Left ventricle myocardium inferior (tissue), 1 donor: ENCODE data around the gene HFM1. TPM values are rescaled to one million over a fixed set of nuclear protein-coding genes. Genes with fewer than 3 reads are reported as not detected.

Source experiments
- DNase-seq: peaks from one replicate; pipeline ENCODE4 v3.0.0-alpha.2; 2020
- H3K27ac ChIP-seq: fragments of 200-600 bp; replicated peaks from 2 replicates; pipeline ENCODE4 v1.8.0; 2021
- H3K27me3 ChIP-seq: fragments of 200-600 bp; 2 replicates; pipeline ENCODE4 v1.8.0; 2021; ENCODE audit warnings: low read depth
- H3K36me3 ChIP-seq: fragments of 200-600 bp; 2 replicates; pipeline ENCODE4 v1.8.0; 2021
- H3K4me1 ChIP-seq: fragments of 200-600 bp; 2 replicates; pipeline ENCODE4 v1.8.0; 2021
- H3K4me3 ChIP-seq: fragments of 200-600 bp; 2 replicates; pipeline ENCODE4 v1.8.0; 2021; ENCODE audit warnings: mild to moderate bottlenecking, moderate library complexity
- H3K9me3 ChIP-seq: fragments of 200-600 bp; replicated peaks from 2 replicates; pipeline ENCODE4 v1.8.0; 2021
- intact Hi-C: fragments of 100-400 bp; cut with micrococcal nuclease; formaldehyde crosslinking; loops from one replicate; pipeline ENCODE4 v1.11.0; 2022
- total RNA-seq: library from RNA; stranded (reverse); fragmentation: NEBNext Ultra II Directional; extraction: Animal tissue kit (Norgen Biotek cat#: 25700); gene quantifications from one replicate; pipeline ENCODE4 v1.2.1, GENCODE V29; 2021
- TF ChIP-seq, protein P1 (sequence below): fragments of 200-600 bp; IDR thresholded peaks from 2 replicates; pipeline ENCODE4 v1.8.0; 2021; ENCODE audit warnings: antibody characterized with exemption, mild to moderate bottlenecking, borderline replicate concordance
- donor health status: DM: no; HTN: yes; CAD: no; lungs with severe emphysema.

The HFM1 gene
- total RNA-seq, 1 donor from 2014 or later = 1.7 TPM

DNA sequence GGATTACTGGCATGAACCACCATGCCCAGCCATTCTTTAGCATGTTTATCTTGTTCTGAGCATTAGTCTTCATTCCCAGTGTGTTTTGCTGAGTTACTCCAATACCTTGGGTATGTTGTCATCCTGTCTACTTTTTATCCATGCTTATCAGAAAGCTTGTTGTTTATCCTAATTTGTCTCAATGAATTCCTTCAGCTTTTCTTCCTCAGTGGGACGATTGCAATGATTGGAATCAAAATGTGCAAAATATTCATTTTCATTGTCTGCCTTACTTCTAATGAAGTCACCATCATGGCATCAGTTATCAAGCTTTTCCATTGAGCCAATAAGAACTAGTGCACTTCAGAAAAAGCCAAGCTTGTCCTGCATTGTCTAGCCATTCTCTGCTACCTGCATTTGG lies 170.5 kb downstream of the HFM1 start:
- Histone ChIP-seq H3K4me1 (no peaks in the 10 kb centered on the region), H3K4me3 (no peak overlapping the region)
- intact Hi-C loops = no loop called here

DNA sequence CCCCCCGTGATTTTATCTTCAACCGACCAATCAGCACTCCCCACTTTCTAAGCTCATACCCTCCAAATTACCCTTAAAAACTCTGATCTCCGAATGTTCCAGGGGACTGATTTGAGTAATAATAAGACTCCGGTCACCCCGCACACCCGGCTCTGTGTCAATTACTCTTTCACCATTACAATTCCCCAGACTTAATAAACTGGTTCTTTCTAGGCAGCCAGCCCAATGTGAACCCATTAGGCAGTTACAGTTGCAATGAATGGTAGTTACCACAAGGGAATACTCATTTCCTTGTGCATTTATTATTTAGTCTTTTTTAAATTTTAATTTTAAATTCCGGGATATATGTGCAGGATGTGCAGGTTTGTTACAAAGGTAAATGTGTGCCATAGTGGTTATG lies 177.9 kb downstream of the HFM1 start:
- intact Hi-C loops = no loop called here
- no peak for DNase-seq
- Histone ChIP-seq H3K4me1 (no peaks in the 10 kb centered on the region), H3K9me3 (no peaks in the 10 kb centered on the region), H3K36me3 (no peaks in the 10 kb centered on the region), H3K27me3 (no peaks in the 10 kb centered on the region), H3K4me3 (no peak overlapping the region), H3K27ac (no peak overlapping the region)
- TF ChIP-seq, protein P1, sequence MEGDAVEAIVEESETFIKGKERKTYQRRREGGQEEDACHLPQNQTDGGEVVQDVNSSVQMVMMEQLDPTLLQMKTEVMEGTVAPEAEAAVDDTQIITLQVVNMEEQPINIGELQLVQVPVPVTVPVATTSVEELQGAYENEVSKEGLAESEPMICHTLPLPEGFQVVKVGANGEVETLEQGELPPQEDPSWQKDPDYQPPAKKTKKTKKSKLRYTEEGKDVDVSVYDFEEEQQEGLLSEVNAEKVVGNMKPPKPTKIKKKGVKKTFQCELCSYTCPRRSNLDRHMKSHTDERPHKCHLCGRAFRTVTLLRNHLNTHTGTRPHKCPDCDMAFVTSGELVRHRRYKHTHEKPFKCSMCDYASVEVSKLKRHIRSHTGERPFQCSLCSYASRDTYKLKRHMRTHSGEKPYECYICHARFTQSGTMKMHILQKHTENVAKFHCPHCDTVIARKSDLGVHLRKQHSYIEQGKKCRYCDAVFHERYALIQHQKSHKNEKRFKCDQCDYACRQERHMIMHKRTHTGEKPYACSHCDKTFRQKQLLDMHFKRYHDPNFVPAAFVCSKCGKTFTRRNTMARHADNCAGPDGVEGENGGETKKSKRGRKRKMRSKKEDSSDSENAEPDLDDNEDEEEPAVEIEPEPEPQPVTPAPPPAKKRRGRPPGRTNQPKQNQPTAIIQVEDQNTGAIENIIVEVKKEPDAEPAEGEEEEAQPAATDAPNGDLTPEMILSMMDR = no peak

More for the DNA sequence above, 170.5 kb downstream of the HFM1 start:
- Histone ChIP-seq H3K27me3 (no peaks in the 10 kb centered on the region), H3K9me3 (no peaks in the 10 kb centered on the region), H3K27ac (no peak overlapping the region), H3K36me3 (no peaks in the 10 kb centered on the region)
- no peak for DNase-seq
- TF ChIP-seq, protein P1 = no peak

DNA sequence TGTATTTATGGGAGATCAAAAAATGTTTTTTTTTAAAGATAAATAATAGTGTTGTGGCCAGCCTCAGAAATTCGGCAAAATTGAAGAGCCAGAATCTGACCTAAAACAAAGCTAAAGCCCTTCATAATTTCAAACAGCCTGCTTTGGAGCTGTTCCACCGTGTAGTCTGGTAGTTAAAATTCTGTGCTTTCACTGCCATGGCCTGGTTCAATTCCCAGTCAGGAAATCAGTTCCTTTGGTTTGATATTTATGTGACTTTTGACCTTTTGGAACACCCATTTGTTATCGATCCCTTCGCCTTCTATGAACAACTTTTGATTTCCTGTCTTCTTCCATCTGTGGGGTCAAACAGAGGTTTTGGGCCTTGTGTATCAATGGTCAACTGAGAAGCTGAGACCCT lies 179.8 kb downstream of the HFM1 start:
- intact Hi-C loops = no loop called here
- Histone ChIP-seq H3K27me3 (no peaks in the 10 kb centered on the region), H3K9me3 (no peaks in the 10 kb centered on the region), H3K4me1 (no peaks in the 10 kb centered on the region), H3K27ac (no peak overlapping the region), H3K36me3 (no peaks in the 10 kb centered on the region), H3K4me3 (no peak overlapping the region)
- TF ChIP-seq, protein P1 = no peak
- no peak for DNase-seq

DNA sequence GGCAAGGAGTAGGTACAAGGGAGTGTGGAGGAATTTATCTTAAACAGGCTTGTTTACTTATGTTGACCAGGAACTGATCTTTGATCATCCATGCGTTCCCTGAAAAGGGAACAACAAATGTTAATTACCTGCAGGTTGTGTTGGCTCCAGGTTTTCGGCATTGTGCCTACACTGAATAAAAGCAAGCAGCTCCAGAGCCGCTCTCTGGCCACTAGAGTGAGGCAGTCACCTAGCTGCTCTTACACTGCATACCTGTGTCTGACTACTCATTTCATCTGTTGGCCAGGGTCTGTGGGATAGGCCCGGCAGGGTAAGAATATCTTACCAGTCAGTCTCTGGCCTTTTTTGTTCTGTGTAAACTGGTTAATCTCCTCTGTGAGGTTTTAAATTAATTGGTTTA lies 183.6 kb downstream of the HFM1 start:
- Histone ChIP-seq H3K9me3 (peaks cover 12% of the 10 kb centered on the region), H3K27ac (no peak overlapping the region), H3K4me1 (no peaks in the 10 kb centered on the region), H3K4me3 (no peak overlapping the region), H3K36me3 (no peaks in the 10 kb centered on the region), H3K27me3 (no peaks in the 10 kb centered on the region)
- no peak for DNase-seq
- TF ChIP-seq, protein P1 = no peak
- intact Hi-C loops = no loop called here

DNA sequence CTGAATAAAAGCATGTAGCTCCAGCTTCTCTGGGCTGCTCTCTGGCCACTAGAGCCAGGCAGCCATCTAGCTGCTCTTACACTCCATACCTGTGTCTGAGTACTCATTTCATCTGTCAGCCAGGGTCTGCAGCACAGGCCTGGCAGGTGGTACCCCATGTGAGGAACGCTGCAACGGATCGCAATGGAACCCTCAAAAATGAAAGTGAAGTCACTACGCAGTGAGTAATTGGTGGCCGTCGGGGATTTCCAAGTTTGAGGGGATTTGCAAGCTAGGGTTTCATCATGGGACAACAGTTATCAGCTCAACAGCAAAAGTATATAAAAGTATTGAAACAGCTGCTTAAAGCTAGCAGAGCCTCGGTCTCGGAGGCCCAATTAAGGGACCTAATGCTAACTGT lies 186.7 kb downstream of the HFM1 start:
- no peak for DNase-seq
- no peaks in the 10 kb centered on the region for H3K27me3 ChIP-seq
- no peak overlapping the region for H3K4me3 ChIP-seq
- H3K36me3 ChIP-seq = no peaks in the 10 kb centered on the region
- intact Hi-C loops = no loop called here
- peaks cover 12% of the 10 kb centered on the region for H3K9me3 ChIP-seq
- no peaks in the 10 kb centered on the region for H3K4me1 ChIP-seq
- TF ChIP-seq, protein P1 = no peak
- no peak overlapping the region for H3K27ac ChIP-seq

Other genes starting within 250 kb of the HFM1 start
- 0.60 TPM for gene CDC7, start 96.0 kb upstream of the HFM1 start, total RNA-seq